ENCODE results near the gene HCFC1R1.

Gene HCFC1R1

DNA sequence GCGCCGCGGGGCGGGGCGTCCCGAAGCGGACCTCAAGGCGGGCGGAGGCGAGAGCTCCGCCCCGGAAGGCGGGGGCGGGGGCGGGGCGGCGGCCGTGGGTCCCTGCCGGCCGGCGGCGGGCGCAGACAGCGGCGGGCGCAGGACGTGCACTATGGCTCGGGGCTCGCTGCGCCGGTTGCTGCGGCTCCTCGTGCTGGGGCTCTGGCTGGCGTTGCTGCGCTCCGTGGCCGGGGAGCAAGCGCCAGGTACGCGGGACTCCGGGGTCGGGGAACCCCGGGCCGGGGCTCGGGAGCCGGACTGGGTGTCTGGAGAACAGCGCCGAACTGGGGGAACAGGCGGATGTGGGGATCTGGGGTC is 3.5 kb downstream of the HCFC1R1 start, which contains the start of gene TNFRSF12A:
TNFRSF12A (plus strand) TSS at position 122 of the 357 bp plus-strand sequence; CDS start at position 152, 30 bp downstream.
- in situ Hi-C loops (cut with MboI; ENCODE audit: low sequenced_read_pairs), result no loop called here

DNA sequence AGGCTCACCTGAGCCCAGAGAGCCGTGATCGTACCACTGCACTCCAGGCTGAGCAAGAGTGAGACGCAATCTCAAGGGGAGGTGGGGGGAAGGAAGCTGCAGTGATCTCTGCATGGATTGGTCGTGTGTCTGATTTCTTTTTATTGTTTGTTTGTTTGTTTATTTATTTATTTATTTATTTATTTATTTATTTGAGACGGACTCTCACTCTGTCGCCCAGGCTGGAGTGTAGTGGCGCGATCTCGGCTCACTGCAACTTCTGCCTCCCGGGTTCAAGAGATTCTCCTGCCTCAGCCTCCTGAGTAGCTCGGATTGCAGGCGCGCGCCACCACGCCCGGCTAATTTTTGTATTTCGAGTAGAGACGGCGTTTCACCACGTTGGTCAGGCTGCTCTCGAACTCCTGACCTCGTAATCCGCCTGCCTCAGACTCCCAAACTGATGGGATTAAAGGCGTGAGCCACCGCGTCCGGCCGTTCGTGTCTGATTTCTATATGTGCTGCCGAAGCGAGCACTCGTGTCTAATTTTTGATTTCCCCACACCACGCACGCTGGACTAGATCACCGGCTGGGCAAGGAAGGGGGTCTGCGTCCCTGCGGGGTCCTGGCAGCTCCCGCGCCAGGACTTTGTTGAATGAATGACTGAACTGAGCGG is 4.0 kb downstream of the HCFC1R1 start:
- in situ Hi-C loops (cut with MboI; ENCODE audit: low sequenced_read_pairs), result no loop called here

DNA sequence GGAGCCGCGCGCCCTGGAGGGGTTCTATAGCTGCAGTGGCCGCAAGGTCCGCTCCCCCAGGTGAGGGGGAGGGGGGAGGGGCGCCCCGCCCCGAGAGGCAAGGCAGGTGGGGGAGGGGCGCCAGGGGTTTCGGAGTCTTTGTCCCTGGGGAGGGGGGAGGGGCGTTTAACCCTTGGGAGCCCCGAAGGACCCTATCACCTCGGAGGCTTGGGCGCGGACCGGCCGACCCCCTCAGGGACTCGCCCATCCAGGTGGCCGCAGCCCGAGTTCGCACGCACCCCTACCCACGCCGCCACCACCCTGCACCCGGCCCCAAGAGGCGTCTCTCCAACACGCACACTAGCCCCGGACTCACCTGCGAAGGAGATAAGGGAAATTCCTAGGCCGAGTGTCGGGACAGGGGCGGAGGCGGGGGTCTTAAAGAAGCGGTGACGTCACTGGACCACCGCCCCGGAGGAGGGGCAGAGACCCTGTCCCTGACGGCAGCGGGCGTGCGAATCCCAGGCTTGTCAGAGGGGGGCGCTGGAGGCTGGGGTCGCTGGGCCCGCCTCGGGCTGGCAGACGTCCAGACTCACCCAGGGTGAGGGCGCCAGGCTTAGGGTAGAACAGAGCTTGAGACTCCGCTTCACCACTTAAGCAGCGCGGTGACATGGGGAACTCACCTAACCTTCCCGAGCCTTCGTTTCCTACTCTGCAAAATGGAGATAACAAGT is 5.8 kb downstream of the HCFC1R1 start, which contains the start of gene CLDN6:
CLDN6 (minus strand) TSS at position 390 of the 713 bp plus-strand sequence. CDS start 2,162 bp downstream, outside the sequence.
- in situ Hi-C loops (cut with MboI; ENCODE audit: low sequenced_read_pairs), result no loop called here

DNA sequence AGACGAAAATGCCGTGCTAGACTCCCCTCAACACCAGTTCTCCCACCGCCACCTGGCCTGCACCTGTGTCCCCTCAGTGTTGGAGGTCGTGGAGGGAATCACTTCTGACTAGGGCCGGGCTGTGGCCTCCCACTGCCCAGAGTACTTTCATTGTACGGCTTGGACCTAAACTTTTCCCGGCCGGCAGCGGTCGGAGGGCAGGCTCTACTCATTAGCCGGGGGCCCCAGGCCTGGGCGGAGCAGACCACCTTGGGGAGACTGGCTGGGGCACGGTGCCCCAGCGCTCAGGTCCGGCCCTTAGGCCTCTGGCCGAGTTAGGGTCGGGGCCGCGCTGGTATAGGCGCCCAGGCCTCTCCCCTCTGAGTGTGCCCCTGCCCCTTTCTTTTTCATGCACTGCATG is 6.4 kb downstream of the HCFC1R1 start:
- in situ Hi-C loops (cut with MboI; ENCODE audit: low sequenced_read_pairs), result no loop called here

DNA sequence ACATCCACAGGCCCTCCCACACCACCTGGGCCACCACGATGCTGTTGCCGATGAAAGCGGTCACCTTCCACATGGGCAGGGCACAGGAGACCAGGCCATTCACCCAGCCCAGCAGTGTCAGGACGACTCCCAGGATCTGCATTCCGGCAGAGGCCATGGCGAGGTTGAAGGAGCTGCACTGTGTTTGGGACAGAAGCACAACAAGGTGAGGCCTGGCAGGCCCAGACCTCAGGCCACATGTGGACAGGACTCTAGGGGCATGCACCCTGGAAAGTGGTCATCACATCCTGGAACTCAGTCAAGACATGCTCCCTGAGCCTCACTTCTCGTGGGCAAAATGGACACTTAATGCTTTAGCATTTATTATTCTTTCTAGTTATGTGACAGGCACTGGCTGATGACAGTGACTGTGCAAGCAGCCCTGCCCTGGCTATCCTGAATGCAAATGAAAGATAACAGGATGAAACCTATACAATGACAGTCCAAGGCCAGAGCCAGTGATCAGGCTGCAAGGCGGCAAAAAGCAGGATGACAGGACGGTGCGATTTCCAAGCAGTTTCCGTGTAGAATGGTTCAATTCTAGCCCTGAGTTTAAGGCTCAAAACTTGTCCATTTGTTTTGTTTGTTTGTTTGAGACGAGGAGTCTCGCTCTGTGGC is 7.7 kb downstream of the HCFC1R1 start:
- in situ Hi-C loops (cut with MboI; ENCODE audit: low sequenced_read_pairs), result no loop called here

DNA sequence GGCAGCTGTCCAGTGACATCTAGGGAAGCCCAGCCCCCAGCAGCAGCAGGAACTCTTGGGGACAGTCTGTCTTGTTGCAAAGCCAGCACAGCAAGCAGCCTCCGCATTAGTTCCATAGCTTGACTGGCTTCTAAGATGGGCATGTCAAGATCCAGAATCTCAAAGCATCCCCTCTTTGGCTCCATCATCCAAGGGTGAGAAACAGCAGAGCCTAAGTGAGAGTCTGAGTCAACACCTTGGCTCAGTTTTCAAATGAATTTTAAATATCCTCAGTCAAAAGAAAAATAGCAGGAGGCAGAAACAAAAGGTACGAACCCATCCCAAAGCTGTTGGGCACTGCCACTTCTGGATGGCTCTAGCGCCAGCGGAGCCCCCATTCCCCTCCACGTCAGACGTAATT is 8.8 kb downstream of the HCFC1R1 start:
- in situ Hi-C loops (cut with MboI; ENCODE audit: low sequenced_read_pairs), result no loop called here

DNA sequence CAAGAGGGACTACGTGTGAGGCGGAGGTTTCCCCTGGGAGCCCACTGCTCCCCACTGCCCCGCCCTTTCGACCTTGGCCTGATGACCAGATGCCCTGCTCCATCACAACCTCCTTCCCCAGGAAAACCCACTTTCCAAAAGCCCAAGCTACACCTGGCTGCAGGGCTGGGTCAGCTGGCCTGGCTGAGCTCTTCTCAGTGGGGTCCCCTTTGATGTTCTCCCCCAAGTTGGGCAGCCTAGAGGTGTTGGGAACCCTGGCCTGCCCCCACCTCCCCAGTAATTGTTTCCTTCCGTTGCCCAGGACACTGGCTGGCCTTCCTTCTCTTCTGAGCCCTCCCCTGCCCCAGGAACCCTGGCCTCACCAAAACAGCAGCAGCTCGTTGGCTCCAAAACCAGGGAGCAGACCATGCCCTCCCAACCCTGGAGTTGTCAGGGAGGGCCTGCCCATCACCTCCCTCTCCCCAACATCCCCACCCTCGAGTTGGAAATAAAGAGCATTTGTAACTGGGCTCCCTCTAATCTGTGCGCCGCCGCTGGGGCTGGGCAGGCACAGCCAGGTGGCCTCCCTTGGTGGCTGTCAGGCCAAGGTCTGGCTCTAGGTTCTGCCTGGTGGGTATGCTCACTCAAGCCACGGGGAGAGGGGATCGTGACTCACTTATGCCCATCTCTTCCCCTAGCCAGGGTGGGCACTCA is 9.6 kb downstream of the HCFC1R1 start:
- in situ Hi-C loops (cut with MboI; ENCODE audit: low sequenced_read_pairs), result no loop called here

DNA sequence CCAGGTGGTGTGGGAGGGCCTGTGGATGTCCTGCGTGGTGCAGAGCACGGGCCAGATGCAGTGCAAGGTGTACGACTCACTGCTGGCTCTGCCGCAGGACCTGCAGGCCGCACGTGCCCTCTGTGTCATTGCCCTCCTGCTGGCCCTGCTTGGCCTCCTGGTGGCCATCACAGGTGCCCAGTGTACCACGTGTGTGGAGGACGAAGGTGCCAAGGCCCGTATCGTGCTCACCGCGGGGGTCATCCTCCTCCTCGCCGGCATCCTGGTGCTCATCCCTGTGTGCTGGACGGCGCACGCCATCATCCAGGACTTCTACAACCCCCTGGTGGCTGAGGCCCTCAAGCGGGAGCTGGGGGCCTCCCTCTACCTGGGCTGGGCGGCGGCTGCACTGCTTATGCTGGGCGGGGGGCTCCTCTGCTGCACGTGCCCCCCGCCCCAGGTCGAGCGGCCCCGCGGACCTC is 10.2 kb downstream of the HCFC1R1 start:
- in situ Hi-C loops (cut with MboI; ENCODE audit: low sequenced_read_pairs), result no loop called here

DNA sequence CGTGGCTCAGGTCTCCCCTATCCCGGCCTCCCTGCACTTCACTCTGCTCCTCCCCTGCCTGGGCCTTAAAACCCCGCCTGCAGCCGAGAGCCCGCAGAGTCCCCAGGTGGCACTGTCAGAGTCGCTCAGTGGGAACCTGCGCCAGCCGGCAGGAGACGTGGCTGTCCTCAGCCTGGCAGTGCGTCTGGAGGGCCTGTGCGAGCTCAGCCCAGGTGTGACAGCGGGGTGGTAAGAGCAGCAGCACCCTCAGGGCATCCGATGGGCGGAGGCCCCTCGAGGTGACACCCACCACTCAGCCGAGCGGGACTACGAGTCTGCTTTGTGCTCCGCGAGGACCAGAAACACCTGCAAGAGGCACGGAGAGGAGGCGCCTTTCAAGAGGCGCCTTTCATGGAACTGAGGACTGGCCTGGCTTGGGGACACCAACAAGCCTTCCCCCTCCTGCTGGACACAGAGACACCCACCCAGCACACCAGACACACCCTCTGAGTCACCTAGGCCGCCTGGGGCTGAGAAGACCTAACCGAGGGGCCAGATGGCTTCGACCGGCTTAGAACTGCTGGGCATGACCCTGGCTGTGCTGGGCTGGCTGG is 10.8 kb downstream of the HCFC1R1 start, which contains the start of gene CLDN9:
CLDN9 (plus strand) TSS at position 96 of the 593 bp plus-strand sequence; CDS start at position 536, 440 bp downstream.
- in situ Hi-C loops (cut with MboI; ENCODE audit: low sequenced_read_pairs), result no loop called here

DNA sequence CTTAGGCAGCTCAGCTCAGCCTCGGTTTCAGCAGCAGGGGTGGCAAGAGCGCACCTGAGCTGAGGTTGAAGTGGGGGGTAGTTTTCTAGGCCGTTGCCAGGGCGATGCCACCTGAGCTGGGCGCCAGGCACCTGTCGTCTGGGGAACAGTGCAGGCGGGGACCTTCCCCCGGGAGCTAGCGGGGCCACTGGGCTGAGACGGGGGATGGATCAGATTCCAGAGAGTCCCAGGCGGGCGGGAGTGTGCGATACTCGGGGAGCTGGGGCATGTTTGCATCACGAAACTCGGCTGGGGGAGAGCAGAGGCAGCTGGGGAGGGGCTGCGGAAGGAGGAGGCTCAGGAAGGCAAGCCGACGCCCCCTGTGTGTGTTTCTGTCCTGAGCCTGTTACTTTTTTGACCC is 11.5 kb downstream of the HCFC1R1 start:
- in situ Hi-C loops (cut with MboI; ENCODE audit: low sequenced_read_pairs), result no loop called here

DNA sequence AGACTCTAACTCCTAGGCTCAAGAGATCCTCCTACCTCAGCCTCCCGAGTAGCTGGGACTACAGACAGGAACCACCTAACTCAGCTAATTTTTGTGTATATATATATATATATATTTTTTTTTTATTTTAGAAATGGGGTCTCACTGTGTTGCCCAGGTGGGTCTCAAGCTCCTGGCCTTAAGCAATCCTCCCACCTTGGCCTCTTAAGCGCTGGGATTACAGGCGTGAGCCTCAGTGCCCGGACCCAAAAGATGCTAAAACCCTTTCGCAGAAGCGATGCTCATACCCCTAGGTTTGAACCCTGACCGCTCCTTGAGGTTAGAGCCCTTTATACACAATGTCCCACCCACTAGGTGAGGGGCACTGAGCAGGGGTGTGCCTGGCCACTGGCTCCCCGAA is 13.2 kb downstream of the HCFC1R1 start:
- in situ Hi-C loops (cut with MboI; ENCODE audit: low sequenced_read_pairs), result no loop called here

DNA sequence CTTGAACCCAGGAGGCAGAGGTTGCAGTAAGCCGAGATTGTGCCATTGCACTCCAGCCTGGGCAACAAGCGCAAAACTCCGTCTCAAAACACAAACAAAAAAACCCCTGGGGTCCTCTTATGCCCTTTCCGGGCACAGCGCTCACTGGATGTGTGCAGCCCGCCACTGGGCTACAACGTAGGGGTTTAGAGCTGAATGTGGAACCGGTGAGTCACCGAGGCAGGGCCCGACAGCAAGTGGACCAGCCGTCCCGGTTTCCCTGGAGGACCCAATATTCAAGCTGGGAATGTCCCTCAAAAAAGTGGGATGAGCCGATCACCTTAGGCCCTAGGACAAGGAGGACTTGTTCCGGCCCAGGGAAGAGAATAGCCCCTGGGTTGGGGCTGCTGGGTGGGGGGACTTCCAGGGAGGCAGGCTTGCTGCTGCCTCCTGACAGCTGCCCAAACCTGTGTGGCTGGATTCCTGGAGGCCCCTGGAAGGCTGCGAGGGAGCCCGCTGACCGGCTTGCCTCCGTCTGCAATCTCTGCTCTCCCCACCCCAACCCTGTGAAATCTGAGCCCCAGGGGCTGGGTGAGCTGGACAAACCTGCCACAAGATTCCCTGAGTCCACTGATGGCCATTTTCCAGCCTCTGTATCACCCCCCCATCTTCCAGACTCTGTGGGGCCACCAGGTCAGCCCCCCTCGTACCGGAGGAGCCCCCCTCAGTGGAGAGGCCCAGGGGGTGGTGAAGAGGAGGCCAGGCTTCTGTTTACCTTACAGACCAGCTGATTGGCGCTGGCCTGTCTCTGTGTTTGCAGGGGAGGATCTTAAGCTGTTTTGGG is 14.0 kb downstream of the HCFC1R1 start:
- in situ Hi-C loops (cut with MboI; ENCODE audit: low sequenced_read_pairs), result no loop called here

DNA sequence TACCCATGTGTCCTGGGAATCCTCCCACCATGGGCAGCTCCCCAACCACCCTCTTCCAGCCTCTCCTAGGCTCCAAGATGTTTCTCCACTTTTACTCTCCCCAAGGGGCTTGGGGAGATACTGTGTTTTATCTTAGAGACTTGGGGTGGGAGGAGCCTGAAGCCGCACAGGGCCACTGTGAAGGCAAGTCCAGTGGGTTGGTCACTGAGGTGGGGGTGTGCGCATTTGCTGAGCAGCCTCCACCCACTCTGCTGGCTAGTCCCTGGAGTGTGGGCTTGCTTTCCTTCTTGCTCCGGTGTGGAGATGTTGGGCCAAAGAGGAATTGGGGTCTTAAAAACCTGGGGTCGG is 15.1 kb downstream of the HCFC1R1 start:
- in situ Hi-C loops (cut with MboI; ENCODE audit: low sequenced_read_pairs), result no loop called here

DNA sequence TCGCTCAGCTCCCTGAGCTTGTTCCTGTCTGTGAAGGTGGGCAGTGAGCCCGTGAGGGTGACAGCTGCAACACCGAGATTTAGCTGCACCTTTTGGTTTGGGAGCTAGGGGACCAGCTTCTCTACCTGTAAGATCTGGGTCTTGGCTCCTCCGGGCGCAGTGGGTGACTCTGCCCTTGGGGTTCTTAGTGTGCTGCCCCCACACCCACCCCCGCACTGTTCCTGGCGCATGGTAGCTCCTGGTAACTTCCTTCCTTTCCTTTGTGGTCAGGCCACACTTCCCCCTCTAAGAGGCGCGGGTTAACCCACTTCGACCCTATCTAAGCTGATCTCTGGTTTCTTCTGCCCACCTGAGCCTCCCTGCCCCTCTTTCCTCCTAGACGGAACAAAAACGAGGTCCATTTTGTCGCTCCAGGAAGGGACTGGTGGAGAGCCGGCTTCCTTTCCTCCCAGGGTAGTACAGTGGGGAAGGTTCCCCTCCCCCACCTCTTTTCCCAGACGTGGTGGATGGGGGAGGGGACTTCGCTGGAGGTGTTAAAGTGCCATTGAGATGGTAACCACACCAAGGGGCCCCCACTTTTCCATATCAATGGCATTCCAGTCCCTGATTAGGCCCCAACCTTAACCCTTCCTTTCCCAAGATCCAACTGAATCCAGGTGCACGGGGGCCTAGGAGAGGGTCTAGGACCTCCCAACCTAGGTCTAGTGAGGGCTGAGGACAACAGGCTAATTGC is 15.6 kb downstream of the HCFC1R1 start:
- in situ Hi-C loops (cut with MboI; ENCODE audit: low sequenced_read_pairs), result no loop called here

DNA sequence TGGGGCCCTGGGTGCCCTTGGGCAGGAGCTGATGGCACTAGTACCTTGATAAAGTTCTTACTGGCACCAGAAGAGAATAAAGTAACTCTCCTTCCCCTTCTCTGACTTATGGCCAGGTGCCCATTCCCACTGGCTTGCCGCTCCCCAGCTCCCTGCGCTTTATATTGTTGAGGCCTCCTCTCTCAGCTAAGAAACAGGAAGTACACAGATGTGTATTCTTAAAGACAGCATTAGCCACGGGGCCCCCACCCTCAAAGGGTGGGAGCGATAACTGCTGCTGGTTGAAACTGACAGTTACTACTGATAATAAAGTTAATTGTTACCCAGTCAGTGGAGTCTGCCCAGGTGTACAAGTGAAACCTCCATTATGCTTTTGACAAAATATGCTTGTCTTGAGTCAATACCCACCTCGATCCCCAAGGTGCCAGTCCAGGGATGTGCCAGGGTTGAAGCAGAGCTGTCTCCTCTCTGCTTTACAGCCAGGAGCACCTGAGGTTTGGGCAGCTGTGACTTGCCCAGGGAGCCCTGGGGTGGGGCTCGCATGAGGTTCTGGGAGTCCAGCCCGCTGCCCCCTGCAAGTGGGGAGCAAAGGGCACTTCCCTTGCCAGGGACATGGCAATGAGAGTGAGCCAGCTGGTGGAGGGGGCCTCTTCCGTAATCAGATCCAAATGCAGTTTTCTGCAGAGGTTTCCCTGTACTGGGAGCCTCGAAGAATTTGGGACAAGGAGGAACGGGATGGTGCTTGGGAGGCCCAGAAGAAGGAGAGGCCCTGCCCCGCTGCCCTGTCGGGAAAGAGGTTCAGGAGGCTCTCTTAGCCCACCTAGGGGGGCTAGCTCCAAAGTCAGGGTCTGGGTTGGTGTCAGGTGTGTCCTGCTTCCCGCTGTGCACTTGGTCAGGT is 16.4 kb downstream of the HCFC1R1 start:
- in situ Hi-C loops (cut with MboI; ENCODE audit: low sequenced_read_pairs), result no loop called here

DNA sequence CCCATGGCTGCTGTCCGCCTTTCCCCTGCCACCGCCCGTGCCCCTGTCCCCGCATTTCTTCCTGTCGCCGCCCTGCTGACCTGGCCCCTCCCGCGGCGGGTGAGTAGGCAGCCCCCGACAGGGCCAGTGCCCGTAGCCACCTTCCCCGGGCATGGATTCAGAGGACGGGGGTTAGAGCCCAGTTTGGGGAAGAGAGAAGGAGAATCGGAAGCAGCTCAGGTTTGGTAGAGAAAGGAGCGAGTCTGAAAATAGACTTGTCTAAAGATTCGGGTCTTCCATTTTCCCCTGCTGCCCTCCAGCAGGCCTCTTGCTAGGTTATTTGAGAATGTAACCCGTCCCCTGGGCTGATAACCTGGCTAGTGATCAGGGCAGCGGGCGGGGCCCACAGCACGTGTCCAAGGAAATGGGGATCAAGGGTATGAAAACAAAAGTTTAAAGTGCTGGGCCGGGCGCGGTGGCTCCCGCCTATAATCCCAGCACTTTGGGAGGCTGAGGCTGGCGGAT is 18.9 kb downstream of the HCFC1R1 start:
- in situ Hi-C loops (cut with MboI; ENCODE audit: low sequenced_read_pairs), result no loop called here

DNA sequence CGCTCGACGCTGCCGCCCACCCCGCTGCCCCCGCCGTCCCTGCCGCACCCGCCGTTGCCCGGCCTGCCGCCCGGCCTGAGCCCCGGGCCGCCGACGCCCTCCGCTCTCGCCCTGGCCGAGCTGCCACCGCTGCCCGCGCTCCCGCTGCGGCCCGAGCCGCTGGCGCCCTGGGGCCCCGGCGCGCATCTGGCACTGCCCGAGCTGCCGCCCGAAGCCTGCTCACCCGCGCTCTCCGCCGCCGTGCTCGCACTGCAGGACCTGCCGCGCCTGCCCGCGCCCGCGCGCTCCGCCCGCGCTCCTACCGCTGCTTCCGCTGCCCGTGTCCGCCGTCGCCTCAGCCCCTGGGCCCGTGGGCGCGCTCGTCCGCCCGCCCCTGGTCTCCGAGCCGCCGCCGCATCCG is 19.4 kb downstream of the HCFC1R1 start:
- in situ Hi-C loops (cut with MboI; ENCODE audit: low sequenced_read_pairs), result no loop called here

DNA sequence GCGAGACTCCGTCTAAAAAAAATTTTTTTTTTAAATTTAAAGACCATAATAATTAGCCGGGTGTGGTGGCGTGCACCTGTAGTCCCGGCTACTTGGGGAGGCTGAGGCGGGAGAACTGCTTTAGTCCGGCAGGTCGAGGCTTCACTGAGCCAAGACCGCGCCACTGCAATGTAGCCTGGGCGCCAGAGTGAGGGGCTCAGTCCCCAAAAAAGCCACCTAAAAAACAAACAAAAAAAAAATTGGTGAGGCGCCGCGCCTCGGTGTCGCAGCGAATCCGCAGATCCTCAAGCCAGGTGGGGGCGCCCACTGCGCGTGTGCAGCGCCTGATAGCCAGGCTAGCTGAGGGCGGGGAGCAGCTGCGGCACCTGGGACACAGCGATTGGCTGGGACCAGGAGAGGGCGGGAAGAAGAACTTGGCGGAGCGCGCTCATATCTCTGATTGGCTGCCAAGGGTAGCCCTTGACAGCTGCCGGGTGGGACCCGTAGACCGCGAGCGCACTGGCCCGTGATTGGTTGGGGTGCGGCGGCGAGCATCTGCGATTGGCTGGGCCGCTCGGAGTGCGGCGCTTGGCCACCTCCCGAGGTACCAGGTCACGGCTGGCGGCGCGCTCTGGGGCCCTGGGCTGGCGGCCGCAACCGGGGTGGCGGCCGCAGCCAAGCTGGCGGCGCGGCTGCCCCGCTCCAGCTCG is 20.0 kb downstream of the HCFC1R1 start:
- in situ Hi-C loops (cut with MboI; ENCODE audit: low sequenced_read_pairs), result no loop called here

Data from hTERT RPE-1 (cell line).